H9 (cell line): ENCODE measurements around the gene MIS18A. TPM values are rescaled to one million over a fixed set of nuclear protein-coding genes. Genes with fewer than 3 reads are reported as not detected.

Experiments
- DNase-seq: peaks from one replicate; pipeline ENCODE4 v3.0.0-alpha.2; 2017
- H2AFZ ChIP-seq: one replicate; pipeline ENCODE4 v1.6.1; 2013; ENCODE audit warnings: mild to moderate bottlenecking, low read length, control low read depth, moderate library complexity
- H2AK5ac ChIP-seq: 2 replicates; pipeline ENCODE4 v1.6.1; 2013; ENCODE audit warnings: low read length, control low read depth, mixed read lengths; ENCODE audit not compliant: insufficient read length
- H2BK120ac ChIP-seq: one replicate; pipeline ENCODE4 v1.6.1; 2013; ENCODE audit warnings: low read depth, mild to moderate bottlenecking, low read length, control low read depth, inconsistent platforms; ENCODE audit not compliant: poor library complexity, severe bottlenecking
- H2BK12ac ChIP-seq: 2 replicates; pipeline ENCODE4 v1.6.1; 2013; ENCODE audit warnings: low read length, control low read depth, mixed read lengths, low read depth; ENCODE audit not compliant: insufficient read length
- H2BK15ac ChIP-seq: 2 replicates; pipeline ENCODE4 v1.6.1; 2013; ENCODE audit warnings: low read depth, low read length, control low read depth
- H2BK20ac ChIP-seq: one replicate; pipeline ENCODE4 v1.6.1; 2013; ENCODE audit warnings: low read depth, mild to moderate bottlenecking, low read length, control low read depth, inconsistent platforms; ENCODE audit not compliant: poor library complexity, severe bottlenecking
- H2BK5ac ChIP-seq: 2 replicates; pipeline ENCODE4 v1.6.1; 2013; ENCODE audit warnings: low read length, control low read depth, mixed read lengths; ENCODE audit not compliant: insufficient read length
- H3K14ac ChIP-seq: 2 replicates; pipeline ENCODE4 v1.6.1; 2013; ENCODE audit warnings: low read length, control low read depth; ENCODE audit not compliant: insufficient read depth
- H3K18ac ChIP-seq: 2 replicates; pipeline ENCODE4 v1.6.1; 2013; ENCODE audit warnings: low read depth, mild to moderate bottlenecking, mixed read lengths, low read length, control low read depth; ENCODE audit not compliant: insufficient read length
- H3K23ac ChIP-seq: 2 replicates; pipeline ENCODE4 v1.6.1; 2013; ENCODE audit warnings: low read length, control low read depth, mixed read lengths, low read depth; ENCODE audit not compliant: insufficient read length
- H3K23me2 ChIP-seq: 2 replicates; pipeline ENCODE4 v1.6.1; 2013; ENCODE audit warnings: low read depth, mild to moderate bottlenecking, mixed read lengths, low read length, control low read depth; ENCODE audit not compliant: insufficient read length, poor library complexity, severe bottlenecking
- H3K27ac ChIP-seq: 2 replicates; pipeline ENCODE4 v1.5.1; 2013; ENCODE audit warnings: low read length, control low read depth, mixed read lengths, low read depth; ENCODE audit not compliant: insufficient read length
- H3K27me3 ChIP-seq: 2 replicates; pipeline ENCODE4 v1.6.1; 2013; ENCODE audit warnings: low read length, control low read depth, inconsistent platforms; ENCODE audit not compliant: insufficient read depth
- H3K4ac ChIP-seq: 2 replicates; pipeline ENCODE4 v1.6.1; 2013; ENCODE audit warnings: low read depth, mild to moderate bottlenecking, control low read depth, inconsistent platforms, low read length, moderate library complexity
- H3K4me1 ChIP-seq: 2 replicates; pipeline ENCODE4 v1.6.1; 2013; ENCODE audit warnings: low read length, control low read depth, inconsistent platforms; ENCODE audit not compliant: insufficient read depth
- H3K4me2 ChIP-seq: 2 replicates; pipeline ENCODE4 v1.6.1; 2013; ENCODE audit warnings: low read length, control low read depth, mixed read lengths; ENCODE audit not compliant: insufficient read length, insufficient read depth
- H3K56ac ChIP-seq: 2 replicates; pipeline ENCODE4 v1.6.1; 2013; ENCODE audit warnings: low read depth, mild to moderate bottlenecking, mixed read lengths, low read length, control low read depth; ENCODE audit not compliant: insufficient read length
- H3K79me1 ChIP-seq: 2 replicates; pipeline ENCODE4 v1.6.1; 2013; ENCODE audit warnings: low read depth, mild to moderate bottlenecking, moderate library complexity, low read length, control low read depth, inconsistent platforms; ENCODE audit not compliant: insufficient read depth, poor library complexity, severe bottlenecking
- H3K79me2 ChIP-seq: 2 replicates; pipeline ENCODE4 v1.6.1; 2013; ENCODE audit warnings: low read length, control low read depth, inconsistent platforms; ENCODE audit not compliant: insufficient read depth
- H3K9ac ChIP-seq: 2 replicates; pipeline ENCODE4 v1.6.1; 2013; ENCODE audit warnings: low read length, control low read depth, mixed read lengths; ENCODE audit not compliant: insufficient read length; ENCODE audit errors: extremely low read depth
- H3K9me3 ChIP-seq: one replicate; pipeline ENCODE4 v1.6.1; 2013; ENCODE audit warnings: low read depth, low read length, inconsistent platforms; ENCODE audit not compliant: control insufficient read depth
- H3T11ph ChIP-seq: one replicate; pipeline ENCODE4 v1.6.1; 2013; ENCODE audit warnings: mild to moderate bottlenecking, low read length, control low read depth, inconsistent platforms
- H4K20me1 ChIP-seq: one replicate; pipeline ENCODE4 v1.6.1; 2013; ENCODE audit not compliant: control insufficient read depth, insufficient read length, insufficient read depth
- H4K5ac ChIP-seq: 2 replicates; pipeline ENCODE4 v1.6.1; 2013; ENCODE audit warnings: low read depth, mild to moderate bottlenecking, mixed read lengths, low read length, control low read depth; ENCODE audit not compliant: insufficient read length
- H4K8ac ChIP-seq: replicated peaks from 2 replicates; pipeline ENCODE4 v1.6.1; 2013; ENCODE audit warnings: low read length, control low read depth, mixed read lengths, low read depth; ENCODE audit not compliant: insufficient read length
- H4K91ac ChIP-seq: 2 replicates; pipeline ENCODE4 v1.6.1; 2013; ENCODE audit warnings: low read depth, mild to moderate bottlenecking, moderate library complexity, mixed read lengths, low read length, control low read depth; ENCODE audit not compliant: insufficient read length
- H3K27ac Mint-ChIP-seq, 3 experiments: 2 replicates in 2 of 3; 3 replicates in 1 of 3; pipeline ENCODE4 v1.8.0; 2020 to 2021; ENCODE audit warnings: mixed read lengths in 3 of 3, mild to moderate bottlenecking in 1 of 3, moderate library complexity in 1 of 3
- H3K27me3 Mint-ChIP-seq: 2 replicates; pipeline ENCODE4 v1.8.0; 2021; ENCODE audit warnings: low read depth, mild to moderate bottlenecking, moderate library complexity, mixed read lengths
- H3K36me3 Mint-ChIP-seq, 3 experiments: 2 replicates in 2 of 3; 3 replicates in 1 of 3; pipeline ENCODE4 v1.8.0; 2020 to 2021; ENCODE audit warnings: low read depth in 3 of 3, mixed read lengths in 3 of 3; ENCODE audit not compliant: insufficient read depth in 1 of 3
- H3K4me1 Mint-ChIP-seq, 2 experiments: 2 replicates each; pipeline ENCODE4 v1.8.0; 2020; ENCODE audit warnings: mixed read lengths in 2 of 2
- H3K4me3 Mint-ChIP-seq, 2 experiments: 2 replicates in 1 of 2; 3 replicates in 1 of 2; pipeline ENCODE4 v1.8.0; 2020 to 2021; ENCODE audit warnings: mild to moderate bottlenecking in 2 of 2, mixed read lengths in 2 of 2, moderate library complexity in 1 of 2
- H3K9me3 Mint-ChIP-seq, 2 experiments: 2 replicates in 1 of 2; 3 replicates in 1 of 2; pipeline ENCODE4 v1.8.0; 2020; ENCODE audit warnings: mild to moderate bottlenecking in 2 of 2, mixed read lengths in 2 of 2, moderate library complexity in 1 of 2
- CTCF ChIP-seq: fragments of 200-600 bp; sonication (generic); conservative IDR thresholded peaks from 3 replicates; pipeline ENCODE4 v1.8.0; 2021; ENCODE audit warnings: antibody characterized with exemption, mild to moderate bottlenecking
- WGBS: extraction: QIAGEN DNeasy Blood & Tissue Kit; methylation state at CpG from one replicate; pipeline ENCODE4 v1.1.7; 2013; ENCODE audit warnings: missing lambda C conversion rate, low lambda C conversion rate, mixed read lengths; ENCODE audit not compliant: insufficient read length; ENCODE audit errors: extremely low coverage; 5-methylcytosine and 5-hydroxymethylcytosine counted together
- total RNA-seq: library from RNA; stranded (reverse); gene quantifications from 2 replicates; pipeline ENCODE4 v1.2.1, GENCODE V29; 2021

Gene MIS18A
- total RNA-seq, 1 experiment from 2014 or later, result 56.5 TPM

- Mint-ChIP-seq H3K27ac (no peak overlapping the region), H3K9me3 (no peaks in the 10 kb centered on the region), H3K36me3 (peaks cover 49 to 95% (median 94%) of the 10 kb centered on the region in 3 experiments), H3K4me1 (no peaks in the 10 kb centered on the region), H3K27me3 (no peaks in the 10 kb centered on the region), H3K4me3 (no peak overlapping the region)
- H3K4me1 ChIP-seq, result no peaks in the 10 kb centered on the region
- no peak for TF ChIP-seq CTCF
- H3K56ac ChIP-seq, result no peak overlapping the region
- no peak overlapping the region for H3K18ac ChIP-seq
- no peak overlapping the region for H4K8ac ChIP-seq
- no peak for DNase-seq
- H3K79me1 ChIP-seq, result no peaks in the 10 kb centered on the region
- H4K20me1 ChIP-seq, result no peaks in the 10 kb centered on the region
- WGBS, result no CpG with 5 or more reads among the region's 12 CpGs
- H4K5ac ChIP-seq, result no peak overlapping the region
- H4K91ac ChIP-seq, result no peak overlapping the region
- no peak overlapping the region for H3K27ac ChIP-seq
- H3K23me2 ChIP-seq, result no peaks in the 10 kb centered on the region
- H2BK12ac ChIP-seq, result no peak overlapping the region
- no peak overlapping the region for H2AK5ac ChIP-seq
- no peak overlapping the region for H2BK15ac ChIP-seq
- H3K14ac ChIP-seq, result no peak overlapping the region
- H3K23ac ChIP-seq, result no peak overlapping the region
- H2BK120ac ChIP-seq, result no peak overlapping the region
- no peak overlapping the region for H2BK20ac ChIP-seq
- H3T11ph ChIP-seq, result no peak overlapping the region
- no peaks in the 10 kb centered on the region for H3K27me3 ChIP-seq
- no peak overlapping the region for H2AFZ ChIP-seq
- H3K9me3 ChIP-seq, result no peaks in the 10 kb centered on the region
- H3K4me2 ChIP-seq, result no peak overlapping the region
- no peak overlapping the region for H3K9ac ChIP-seq
- no peaks in the 10 kb centered on the region for H3K79me2 ChIP-seq
- no peak overlapping the region for H2BK5ac ChIP-seq
- H3K4ac ChIP-seq, result no peak overlapping the region
Measured at GRCh38 chr21:32322103-32322502, 43.3 kb upstream of the MIS18A start.
